ENCODE measurements around the gene STAT2.

DNA sequence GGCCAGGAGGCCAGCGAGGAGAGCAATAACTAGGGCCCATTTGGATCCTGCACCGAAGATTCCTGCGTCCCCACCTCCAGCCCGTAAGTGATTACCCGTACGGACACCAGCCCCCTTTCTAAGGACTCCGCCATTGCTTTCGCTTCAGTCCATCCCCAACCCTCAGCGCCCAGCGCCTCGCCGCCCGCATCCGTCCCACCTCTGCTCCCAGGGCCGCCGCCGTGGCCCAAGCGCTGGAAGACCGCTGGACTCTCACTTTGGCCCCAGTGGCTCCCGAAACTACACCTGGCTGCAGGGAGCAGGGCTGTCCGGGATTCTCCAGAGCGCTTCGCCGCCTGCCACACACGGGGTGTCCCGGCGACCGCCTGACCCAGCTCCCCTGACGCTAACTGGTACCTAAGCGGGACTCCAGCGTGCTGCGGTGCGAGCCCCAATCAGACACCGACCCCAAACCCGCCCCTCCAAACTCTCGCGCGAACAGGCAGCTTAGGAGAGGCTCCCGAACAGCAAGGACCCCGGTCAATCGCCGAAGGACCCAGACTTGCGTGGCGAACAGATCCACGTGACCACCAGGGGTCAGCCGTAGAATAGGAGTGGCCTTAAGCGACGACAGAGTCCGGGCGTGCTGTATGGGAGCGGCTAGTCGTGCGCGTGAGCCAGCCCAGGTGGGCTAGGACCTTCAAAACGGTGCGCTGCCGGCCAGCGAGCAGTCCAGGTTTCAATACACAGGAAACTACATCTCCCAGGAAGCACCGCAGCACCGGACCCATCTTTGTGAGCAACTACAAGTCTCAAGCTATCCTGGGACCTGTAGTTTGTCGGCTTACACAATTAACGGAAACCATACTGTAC is 44.1 kb downstream of the STAT2 start, which contains the start of gene CNPY2:
- TF ChIP-seq TAF1 (IDR thresholded peaks at IDR 0.05; ENCODE audit: borderline replicate concordance, low read depth, low read length), result peak; percentile 89
- TF ChIP-seq POLR2A (IDR thresholded peaks at IDR 0.05; ENCODE audit: low read depth, low read length), result peak; percentile 93

All from GM12892 (cell line).